NT2/D1 (cell line): ENCODE measurements around the gene CABLES2.

ENCODE experiments used
- YY1 ChIP-seq: IDR thresholded peaks from 2 replicates; pipeline ENCODE4 v1.6.1; 2011; ENCODE audit not compliant: insufficient read length, insufficient read depth
- ZNF274 ChIP-seq: IDR thresholded peaks from 2 replicates; pipeline ENCODE4 v1.6.1; 2011; ENCODE audit warnings: mild to moderate bottlenecking, low read depth, low read length

DNA sequence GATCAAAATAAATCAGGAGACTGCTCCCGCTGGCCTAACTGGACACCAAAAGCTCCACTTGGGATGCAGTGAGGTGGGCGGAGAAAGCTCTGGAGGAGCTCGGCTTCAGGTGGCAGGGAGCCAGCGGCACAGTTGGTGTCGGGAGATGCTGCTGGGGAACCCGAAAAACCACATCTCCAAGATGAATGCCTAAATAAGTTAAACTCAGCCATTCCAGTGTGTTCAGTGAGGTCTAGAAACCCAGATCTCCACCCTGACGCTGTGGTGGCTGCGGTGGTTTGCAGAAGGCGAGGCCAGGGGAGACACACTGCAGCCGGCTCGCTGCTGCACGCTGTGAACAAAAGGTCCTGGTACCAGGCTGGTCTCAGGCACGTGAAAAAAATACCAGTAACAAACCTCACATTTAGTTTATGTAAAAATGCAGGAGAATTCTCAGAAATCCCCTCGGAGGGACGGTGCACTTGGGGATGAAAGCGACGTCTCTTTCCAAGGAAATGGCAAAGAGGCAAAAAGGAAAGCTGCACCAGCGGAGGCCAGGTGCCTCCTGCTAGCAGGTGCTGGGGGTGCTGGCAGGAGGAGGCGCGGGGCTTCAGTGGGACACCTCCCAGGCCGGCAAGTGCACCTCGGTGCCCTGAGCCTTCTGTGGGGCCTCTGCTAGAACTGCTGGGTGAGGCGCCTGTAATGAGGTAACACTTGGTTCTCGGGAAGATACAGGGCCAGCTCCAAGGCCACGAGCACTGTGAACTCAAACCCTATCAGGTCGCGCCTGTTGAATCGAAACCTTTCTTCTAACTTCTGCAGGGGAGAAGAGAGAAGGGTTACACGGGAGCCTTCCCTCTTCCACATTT, 16.5 kb downstream of the CABLES2 start:
- TF ChIP-seq YY1 = no peak
- TF ChIP-seq ZNF274 = no peak
